GM12892 (cell line): ENCODE measurements around the gene DTNB.

Experiments used
- POLR2A ChIP-seq: IDR thresholded peaks from 2 replicates; pipeline ENCODE4 v1.6.1; 2011; ENCODE audit warnings: low read depth, low read length, control low read depth
- POLR2AphosphoS5 ChIP-seq: IDR thresholded peaks from 2 replicates; pipeline ENCODE4 v1.6.1; 2011; ENCODE audit warnings: low read depth, low read length, control low read depth

DNA sequence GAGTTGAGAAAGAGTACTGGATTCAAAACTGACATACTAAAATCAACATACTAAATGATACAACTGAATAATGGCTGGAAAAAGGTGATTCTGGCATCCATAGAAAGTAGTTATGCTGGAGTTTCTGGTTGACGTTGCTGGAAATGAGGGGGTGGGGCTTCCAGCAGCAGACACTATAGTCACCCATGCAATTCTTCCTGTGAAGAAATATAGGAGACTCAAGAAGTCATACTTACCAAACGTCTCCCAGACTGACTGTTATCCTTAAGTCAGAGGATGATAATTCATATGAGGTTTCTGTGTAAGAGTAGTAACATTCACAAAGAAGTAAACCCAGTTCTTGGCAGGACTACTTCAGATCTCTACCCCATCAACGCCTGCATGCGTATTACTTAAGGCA lies 23.6 kb downstream of the DTNB start:
- no peak for TF ChIP-seq POLR2AphosphoS5
- TF ChIP-seq POLR2A = no peak
